Gastroesophageal sphincter (tissue), 3 donors: ENCODE data around the gene FHIT.

Experiments
- CTCF ChIP-seq, 4 experiments: fragments of 200-600 bp in 2 of 4; fragments of 450-650 bp in 2 of 4; sonication (generic) in 1 of 4; IDR thresholded peaks; one replicate each; pipeline ENCODE4 v1.5.1; 2017 to 2019; ENCODE audit warnings: antibody characterized with exemption in 4 of 4, mild to moderate bottlenecking in 2 of 4, moderate library complexity in 2 of 4
- EP300 ChIP-seq: sonication (generic); formaldehyde crosslinking; IDR thresholded peaks from one replicate; pipeline ENCODE4 v1.6.1; 2017; ENCODE audit warnings: antibody characterized with exemption, mild to moderate bottlenecking
- POLR2A ChIP-seq, 2 donors: fragments of 450-650 bp; IDR thresholded peaks; one replicate each; pipeline ENCODE4 v1.6.1; 2017; ENCODE audit warnings: antibody characterized with exemption in 2 of 2, mild to moderate bottlenecking in 2 of 2, moderate library complexity in 1 of 2
- POLR2AphosphoS5 ChIP-seq: sonication (generic); formaldehyde crosslinking; IDR thresholded peaks from one replicate; pipeline ENCODE4 v1.6.1; 2017; ENCODE audit warnings: antibody characterized with exemption

GRCh38 chr3:59843821-59844220 is 1407.4 kb downstream of the FHIT start:
- TF ChIP-seq CTCF (IDR thresholded peaks at IDR 0.05) (no peak), POLR2AphosphoS5 (no peak), POLR2A (IDR thresholded peaks at IDR 0.05) (no peak), EP300 (no peak)
